Measurements from ENCODE around the gene MTHFD2L. TPM values are rescaled to one million over a fixed set of nuclear protein-coding genes. Genes with fewer than 3 reads are reported as not detected.
A peak's percentile ranks its signal among the peaks of the same experiment; 100 is the strongest.

The MTHFD2L gene
- total and polyA plus RNA-seq, 11 donors: 6.8 to 16.4 (median 11.6) TPM

DNA sequence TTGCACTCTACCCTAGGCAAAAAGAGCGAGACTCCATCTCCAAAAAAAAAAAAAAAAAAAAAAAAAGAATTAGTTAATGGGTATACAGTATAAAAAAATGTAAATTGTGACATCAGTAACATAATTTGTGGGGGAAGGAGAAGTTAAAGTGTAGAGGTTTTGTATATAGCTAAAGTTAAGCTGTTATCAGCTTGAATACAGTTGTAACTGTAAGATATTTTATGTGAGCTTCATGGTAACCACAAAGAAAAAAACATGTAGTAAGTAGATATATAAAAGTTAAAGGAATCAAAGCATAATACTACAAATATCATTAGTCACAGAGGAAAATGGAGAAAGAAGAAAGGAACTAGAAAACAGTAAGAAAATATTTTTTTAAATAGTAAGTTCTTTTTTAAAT, 97.2 kb downstream of the MTHFD2L start:
- TF ChIP-seq, protein P1, sequence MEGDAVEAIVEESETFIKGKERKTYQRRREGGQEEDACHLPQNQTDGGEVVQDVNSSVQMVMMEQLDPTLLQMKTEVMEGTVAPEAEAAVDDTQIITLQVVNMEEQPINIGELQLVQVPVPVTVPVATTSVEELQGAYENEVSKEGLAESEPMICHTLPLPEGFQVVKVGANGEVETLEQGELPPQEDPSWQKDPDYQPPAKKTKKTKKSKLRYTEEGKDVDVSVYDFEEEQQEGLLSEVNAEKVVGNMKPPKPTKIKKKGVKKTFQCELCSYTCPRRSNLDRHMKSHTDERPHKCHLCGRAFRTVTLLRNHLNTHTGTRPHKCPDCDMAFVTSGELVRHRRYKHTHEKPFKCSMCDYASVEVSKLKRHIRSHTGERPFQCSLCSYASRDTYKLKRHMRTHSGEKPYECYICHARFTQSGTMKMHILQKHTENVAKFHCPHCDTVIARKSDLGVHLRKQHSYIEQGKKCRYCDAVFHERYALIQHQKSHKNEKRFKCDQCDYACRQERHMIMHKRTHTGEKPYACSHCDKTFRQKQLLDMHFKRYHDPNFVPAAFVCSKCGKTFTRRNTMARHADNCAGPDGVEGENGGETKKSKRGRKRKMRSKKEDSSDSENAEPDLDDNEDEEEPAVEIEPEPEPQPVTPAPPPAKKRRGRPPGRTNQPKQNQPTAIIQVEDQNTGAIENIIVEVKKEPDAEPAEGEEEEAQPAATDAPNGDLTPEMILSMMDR (IDR thresholded peaks at IDR 0.05): no peak
- H3K4me1 ChIP-seq: peaks cover 0 to 8% (median 0%) of the 10 kb centered on the region in 12 donors
- WGBS, 4 donors: 93 to 100% (median 97%) methylated on average over 1 of the region's 1 CpG

DNA sequence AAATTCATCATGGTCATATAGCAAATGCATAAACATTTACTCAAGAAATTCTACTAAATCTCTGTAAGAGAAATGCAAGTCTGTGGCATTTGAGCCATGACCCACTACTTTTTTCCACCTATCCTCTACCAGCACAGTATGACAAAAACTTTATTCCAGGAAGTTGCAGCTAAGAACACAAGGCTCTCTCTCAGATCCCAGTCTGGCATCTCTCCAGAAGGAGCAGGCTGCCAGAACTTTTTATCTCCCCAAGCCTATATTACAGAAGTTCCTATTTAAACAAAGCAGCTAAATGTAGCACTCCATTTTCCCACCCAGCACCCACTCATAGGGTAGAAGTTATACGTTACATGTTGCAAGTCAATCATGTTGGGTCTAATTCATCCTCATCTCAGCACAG, 101.0 kb downstream of the MTHFD2L start:
- Histone ChIP-seq H3K36me3 (no peaks in the 10 kb centered on the region), H3K27me3 (no peaks in the 10 kb centered on the region), H3K9me3 (peaks cover 0 to 4% (median 0%) of the 10 kb centered on the region in 12 donors), H3K4me1 (peaks cover 0 to 13% (median 1%) of the 10 kb centered on the region in 12 donors), H3K27ac (no peak overlapping the region), H3K4me3 (no peak overlapping the region)
- TF ChIP-seq, protein P1 (IDR thresholded peaks at IDR 0.05): no peak
- no peak for TF ChIP-seq POLR2A (IDR thresholded peaks at IDR 0.05)
- intact Hi-C loops (cut with DNase I): no loop called here
- peak in 3 of 4 donors; percentile 39 to 68 (median 59) for ATAC-seq
- peak in 4 of 5 donors; percentile 20 to 37 (median 30) for DNase-seq
- 36 to 82% (median 44%) methylated on average over 1 of the region's 1 CpG for WGBS, 4 donors

More for the DNA sequence above, 97.2 kb downstream of the MTHFD2L start:
- Histone ChIP-seq H3K9me3 (peaks cover 0 to 27% (median 12%) of the 10 kb centered on the region in 12 donors), H3K27ac (no peak overlapping the region), H3K36me3 (no peaks in the 10 kb centered on the region), H3K27me3 (no peaks in the 10 kb centered on the region), H3K4me3 (no peak overlapping the region)
- DNase-seq (no peak), ATAC-seq (no peak)
- intact Hi-C loops (cut with DNase I): no loop called here

DNA sequence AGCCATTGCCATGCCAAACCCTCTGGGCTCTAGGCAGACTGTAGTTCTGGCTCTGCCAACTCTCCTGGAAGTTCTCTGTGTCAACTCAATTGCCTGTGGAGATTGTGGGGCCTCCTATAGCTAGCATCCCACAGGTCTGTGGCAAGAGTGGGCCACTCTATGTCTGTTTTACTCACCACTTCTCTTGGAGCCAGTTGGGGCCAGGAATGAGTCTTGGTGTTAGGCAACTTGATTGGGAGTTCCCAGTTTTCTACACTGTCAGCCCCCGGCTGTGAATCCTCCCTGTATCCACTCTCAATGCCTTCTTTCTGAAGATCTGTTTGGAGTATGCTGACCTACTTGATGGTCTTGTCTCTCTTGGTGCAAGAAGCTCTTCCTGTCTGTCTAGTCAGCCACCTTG, 102.1 kb downstream of the MTHFD2L start:
- DNase-seq: no peak
- 76 to 100% (median 96%) methylated on average over 1 of the region's 1 CpG for WGBS, 4 donors
- intact Hi-C loops (cut with DNase I): no loop called here

DNA sequence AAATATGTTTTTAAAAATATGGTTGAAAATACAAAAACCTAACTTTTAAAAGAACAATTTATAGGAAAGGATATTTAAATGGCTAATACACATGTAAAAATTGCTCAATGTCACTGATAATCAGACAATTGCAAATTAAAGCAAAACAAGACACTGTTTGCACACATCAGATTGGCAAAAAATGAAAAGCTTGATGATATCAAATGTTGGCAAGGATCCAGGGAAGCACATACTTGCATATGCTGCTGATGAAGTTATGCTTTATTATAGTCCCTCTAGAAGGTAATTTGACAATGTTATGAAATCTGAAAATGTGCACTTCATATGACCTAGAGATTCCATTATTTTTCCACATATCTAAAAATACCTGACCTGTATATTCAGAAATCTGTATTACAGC, 104.6 kb downstream of the MTHFD2L start:
- Histone ChIP-seq H3K27ac (no peak overlapping the region), H3K4me3 (no peak overlapping the region), H3K36me3 (no peaks in the 10 kb centered on the region), H3K9me3 (no peaks in the 10 kb centered on the region), H3K4me1 (peaks cover 0 to 13% (median 1%) of the 10 kb centered on the region in 12 donors), H3K27me3 (no peaks in the 10 kb centered on the region)
- no peak for TF ChIP-seq POLR2A (IDR thresholded peaks at IDR 0.05)
- TF ChIP-seq, protein P1 (IDR thresholded peaks at IDR 0.05): no peak
- ATAC-seq: no peak
- intact Hi-C loops (cut with DNase I): no loop called here
- no peak for DNase-seq

More for the DNA sequence above, 102.1 kb downstream of the MTHFD2L start:
- ATAC-seq: no peak
- H3K27me3 ChIP-seq: no peaks in the 10 kb centered on the region
- no peaks in the 10 kb centered on the region for H3K9me3 ChIP-seq
- no peaks in the 10 kb centered on the region for H3K36me3 ChIP-seq
- peaks cover 0 to 13% (median 1%) of the 10 kb centered on the region in 12 donors for H3K4me1 ChIP-seq
- H3K27ac ChIP-seq: no peak overlapping the region
- TF ChIP-seq, protein P1 (IDR thresholded peaks at IDR 0.05): no peak
- TF ChIP-seq POLR2A (IDR thresholded peaks at IDR 0.05): no peak
- no peak overlapping the region for H3K4me3 ChIP-seq
